HTR-8/SVneo (cell line): Measurements from ENCODE around the gene SLC39A5.
"Not testable (repeated sequence)": the region's sequence is repeated elsewhere in the genome, so short reads cannot be mapped to it uniquely, and the experiment has no call there.

Experiments
- DNase-seq: peaks from one replicate; pipeline ENCODE4 v3.0.0; 2011; ENCODE audit warnings: low spot score, mixed read lengths; ENCODE audit not compliant: insufficient read length
- FAIRE-seq: peaks from 2 replicates; lab custom pipeline; 2011; peaks lifted over from hg19 to GRCh38; lab: Jason Lieb, UNC

Gene SLC39A5, protein sequence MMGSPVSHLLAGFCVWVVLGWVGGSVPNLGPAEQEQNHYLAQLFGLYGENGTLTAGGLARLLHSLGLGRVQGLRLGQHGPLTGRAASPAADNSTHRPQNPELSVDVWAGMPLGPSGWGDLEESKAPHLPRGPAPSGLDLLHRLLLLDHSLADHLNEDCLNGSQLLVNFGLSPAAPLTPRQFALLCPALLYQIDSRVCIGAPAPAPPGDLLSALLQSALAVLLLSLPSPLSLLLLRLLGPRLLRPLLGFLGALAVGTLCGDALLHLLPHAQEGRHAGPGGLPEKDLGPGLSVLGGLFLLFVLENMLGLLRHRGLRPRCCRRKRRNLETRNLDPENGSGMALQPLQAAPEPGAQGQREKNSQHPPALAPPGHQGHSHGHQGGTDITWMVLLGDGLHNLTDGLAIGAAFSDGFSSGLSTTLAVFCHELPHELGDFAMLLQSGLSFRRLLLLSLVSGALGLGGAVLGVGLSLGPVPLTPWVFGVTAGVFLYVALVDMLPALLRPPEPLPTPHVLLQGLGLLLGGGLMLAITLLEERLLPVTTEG

DNA sequence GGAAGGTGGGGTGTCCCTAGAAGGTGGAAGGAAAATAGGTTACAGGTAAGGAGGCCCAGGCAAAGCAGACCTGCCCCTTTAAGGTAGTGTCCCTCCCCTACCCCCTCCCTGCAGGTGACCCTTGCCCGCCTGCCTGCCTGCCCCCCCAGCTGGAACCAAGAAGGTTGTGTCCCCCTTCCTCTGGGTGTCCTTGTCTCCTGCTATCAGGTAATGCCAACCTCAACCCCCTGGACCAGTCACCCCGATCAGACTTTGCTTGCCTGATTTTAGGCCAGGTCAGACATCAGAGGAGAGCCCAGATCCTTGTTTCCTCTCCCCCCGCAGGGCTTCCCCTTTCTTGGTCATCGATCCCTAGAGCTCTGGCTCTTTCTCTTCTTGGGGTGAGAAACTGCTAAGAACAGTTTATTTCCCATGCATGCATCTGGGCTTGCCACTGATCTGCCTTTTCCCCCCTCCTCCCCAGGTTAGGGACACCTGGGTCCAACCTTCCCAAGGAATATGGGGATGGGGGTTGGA lies at the start of gene SLC39A5:
TSS of gene SLC39A5 (plus strand) at position 136 of the 516 bp plus-strand sequence. CDS start 1,224 bp downstream, outside the sequence.
- DNase-seq (no peak), FAIRE-seq (no peak)

DNA sequence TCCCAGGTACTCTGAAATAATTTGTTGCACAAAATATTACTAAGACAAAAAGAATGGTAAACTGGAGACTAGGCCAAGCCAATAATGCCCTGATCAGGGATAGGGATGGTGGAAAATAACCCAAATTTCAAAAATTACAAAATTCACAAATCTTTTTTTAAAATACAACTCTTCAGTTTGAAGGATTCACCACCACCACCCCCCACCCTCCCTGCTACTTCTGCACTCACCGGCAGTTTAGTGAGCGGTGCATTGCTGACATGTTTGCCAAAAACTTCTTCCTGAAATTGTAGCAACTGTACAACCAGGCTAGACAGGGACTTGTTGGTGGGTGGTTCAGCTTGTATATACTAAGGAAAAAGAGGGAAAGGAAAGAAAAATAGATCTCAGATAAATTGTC lies 42.9 kb upstream of the SLC39A5 start:
- FAIRE-seq (no peak), DNase-seq (no peak)

DNA sequence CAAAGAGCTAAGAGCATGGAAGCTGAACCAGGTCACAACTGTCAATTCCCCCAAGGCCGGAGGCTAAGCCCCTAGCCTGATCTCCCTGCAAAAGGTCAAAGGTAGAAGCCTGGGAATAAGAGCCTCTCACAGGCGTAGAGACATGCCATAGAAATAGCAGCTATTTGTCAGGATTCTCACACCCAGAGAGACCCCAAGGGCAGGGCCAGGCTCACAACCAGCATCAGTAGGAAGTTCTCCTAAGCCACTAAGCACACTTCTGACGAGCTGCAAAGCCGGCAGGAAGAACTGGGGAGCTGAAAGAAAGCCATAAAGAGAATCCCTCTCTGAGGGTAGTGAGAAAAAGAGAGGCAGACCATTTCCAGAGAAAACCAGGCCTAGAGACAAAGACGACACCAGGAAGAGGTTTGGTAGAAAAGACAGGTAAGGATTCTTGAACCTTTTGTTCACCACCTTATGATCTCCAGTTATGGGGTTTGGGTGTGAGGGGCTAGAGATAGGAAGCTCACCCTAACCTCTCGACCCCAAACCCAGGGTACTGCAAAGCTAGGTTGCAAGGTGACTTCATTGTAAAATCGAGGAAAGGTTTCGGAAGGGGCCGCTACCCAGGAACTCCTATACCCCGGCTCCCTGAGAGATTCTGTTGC lies 41.6 kb upstream of the SLC39A5 start:
- DNase-seq (no peak), FAIRE-seq (no peak)

DNA sequence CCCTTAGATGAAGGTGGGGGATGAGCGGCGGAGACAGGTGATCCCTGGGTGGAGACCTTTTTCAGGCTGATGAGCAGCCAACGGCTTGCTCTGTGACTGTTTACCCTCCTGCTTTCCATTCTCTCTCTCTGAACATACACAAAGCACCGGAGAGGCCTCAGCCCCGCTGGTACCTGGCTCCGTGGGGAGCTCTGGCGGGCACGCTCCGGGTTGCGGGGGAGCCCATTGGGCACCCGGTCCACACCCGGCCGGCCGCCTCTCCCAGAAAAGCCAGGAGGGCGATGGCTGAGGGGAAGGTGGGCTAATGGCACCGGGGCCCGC lies 41.1 kb upstream of the SLC39A5 start:
- DNase-seq (no peak), FAIRE-seq (no peak)

DNA sequence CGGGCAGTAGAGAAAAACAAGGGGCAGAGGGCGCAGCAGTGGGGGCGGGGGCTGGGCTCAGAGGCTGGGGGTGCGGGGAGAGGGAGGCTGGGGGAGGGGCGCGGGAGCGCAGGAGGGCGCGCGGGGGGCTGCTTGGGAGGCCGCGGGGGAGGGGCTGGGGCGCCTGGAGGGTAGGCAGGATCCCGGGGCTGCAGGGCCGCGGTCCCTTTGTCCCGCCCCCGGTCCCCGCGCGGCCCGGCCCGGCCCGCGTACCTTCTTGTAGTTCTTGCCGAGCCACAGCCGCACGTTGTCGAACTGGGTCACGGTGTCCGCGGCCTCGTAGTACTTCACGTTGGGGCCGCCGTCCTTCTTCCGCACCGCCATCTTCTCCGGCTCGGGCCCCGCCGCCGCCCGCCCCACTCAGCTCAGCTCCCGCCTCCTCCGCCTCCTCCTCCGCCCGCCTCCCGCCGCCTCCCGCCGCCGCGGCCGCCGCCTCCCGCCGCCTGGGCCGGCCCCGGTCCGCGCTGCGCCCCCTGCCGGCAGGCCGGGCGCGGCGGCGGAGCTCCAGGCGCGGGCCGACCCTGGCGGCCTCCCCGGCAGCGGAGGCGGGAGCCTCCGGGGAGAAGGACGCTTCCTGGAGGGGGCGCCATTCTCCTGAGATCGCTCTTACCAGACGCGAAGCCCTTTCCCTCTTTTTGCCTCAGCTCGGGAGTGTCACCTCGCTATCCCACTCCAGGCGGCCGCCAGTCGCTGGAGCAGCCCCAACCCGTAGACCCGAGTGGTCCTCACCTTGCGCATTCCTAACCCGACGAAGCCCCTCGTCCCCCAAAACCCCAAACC lies 40.5 kb upstream of the SLC39A5 start, which contains the start of gene SMARCC2:
TSS of gene SMARCC2 (minus strand) at position 385 of the 819 bp plus-strand sequence. CDS start at position 363, 22 bp downstream.
- DNase-seq (peak; percentile 84), FAIRE-seq (no peak)

DNA sequence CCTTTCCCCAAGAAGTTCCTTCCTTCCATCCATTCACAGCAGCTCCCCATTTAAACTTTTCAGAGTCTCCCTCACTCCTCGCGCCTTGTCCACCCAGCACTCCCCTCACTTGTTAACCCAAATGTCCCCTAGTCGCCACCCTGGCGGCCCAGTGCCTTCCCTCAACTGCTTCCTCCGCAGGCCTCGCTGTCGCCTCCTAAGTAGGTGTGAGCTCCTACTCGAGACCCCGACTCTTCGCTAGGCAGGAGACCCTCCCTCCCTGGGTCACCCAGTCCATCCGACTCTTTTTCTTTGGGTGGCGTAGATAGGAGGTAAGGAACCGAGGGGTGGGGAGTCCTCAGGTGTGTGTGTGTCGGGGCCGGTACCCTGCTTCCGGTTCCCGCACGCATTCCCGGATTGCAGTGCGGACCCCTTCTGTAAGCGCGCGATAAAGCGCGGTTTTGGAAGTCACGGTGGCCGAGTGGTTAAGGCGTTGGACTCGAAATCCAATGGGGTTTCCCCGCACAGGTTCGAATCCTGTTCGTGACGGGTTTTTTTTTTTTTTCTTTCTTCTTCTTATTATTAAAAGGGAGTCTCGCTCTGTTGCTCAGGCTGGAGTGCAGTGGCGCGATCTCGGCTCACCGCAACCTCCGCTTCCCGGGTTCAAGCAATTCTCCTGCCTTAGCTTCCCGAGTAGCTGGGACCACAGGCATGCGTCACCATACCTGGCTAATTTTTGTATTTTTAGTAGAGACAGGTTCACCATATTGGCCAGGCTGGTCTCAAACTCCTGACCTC lies 39.7 kb upstream of the SLC39A5 start:
- FAIRE-seq (no peak), DNase-seq (peak; percentile 69)

DNA sequence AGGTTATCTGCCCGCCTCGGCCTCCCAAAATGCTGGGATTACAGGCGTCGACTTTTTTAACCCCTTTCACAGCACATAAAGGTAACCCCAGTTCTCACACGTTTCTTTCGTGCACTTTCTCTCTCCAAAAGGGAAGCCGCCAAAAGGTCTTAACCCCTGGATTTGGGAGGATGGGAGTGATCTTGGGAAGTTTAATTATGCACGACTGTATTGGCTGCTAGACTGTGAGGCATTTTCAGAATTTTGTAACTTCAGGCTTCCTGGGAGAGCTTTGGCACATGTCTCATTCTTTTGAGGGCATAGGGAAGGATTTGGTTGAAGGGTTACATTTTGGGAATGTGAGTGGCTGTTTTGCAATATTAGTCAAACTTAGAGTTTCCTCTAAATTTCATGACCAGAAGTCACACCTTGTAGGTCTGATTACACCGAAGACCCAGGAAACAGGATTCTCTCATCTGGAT lies 39.1 kb upstream of the SLC39A5 start:
- FAIRE-seq (no peak), DNase-seq (no peak)

DNA sequence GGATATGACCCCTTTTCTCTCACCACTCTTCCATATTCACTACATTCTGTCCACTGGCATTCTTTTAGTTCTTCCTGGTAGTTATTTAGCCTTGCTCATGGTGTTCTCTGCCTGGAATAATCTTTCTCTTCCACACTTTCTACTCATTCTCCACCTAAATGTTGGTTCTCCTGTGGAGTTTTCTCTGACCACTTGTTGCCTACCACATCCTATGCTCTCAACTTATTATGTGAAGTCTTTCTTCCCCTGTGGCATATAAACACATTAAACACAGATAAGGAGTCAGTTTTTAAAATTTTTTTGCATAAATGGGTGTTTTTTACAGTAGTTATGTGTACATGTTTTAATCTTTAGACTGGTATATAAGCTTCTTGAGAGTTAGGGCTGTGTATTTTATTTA lies 37.3 kb upstream of the SLC39A5 start:
- no peak for FAIRE-seq

DNA sequence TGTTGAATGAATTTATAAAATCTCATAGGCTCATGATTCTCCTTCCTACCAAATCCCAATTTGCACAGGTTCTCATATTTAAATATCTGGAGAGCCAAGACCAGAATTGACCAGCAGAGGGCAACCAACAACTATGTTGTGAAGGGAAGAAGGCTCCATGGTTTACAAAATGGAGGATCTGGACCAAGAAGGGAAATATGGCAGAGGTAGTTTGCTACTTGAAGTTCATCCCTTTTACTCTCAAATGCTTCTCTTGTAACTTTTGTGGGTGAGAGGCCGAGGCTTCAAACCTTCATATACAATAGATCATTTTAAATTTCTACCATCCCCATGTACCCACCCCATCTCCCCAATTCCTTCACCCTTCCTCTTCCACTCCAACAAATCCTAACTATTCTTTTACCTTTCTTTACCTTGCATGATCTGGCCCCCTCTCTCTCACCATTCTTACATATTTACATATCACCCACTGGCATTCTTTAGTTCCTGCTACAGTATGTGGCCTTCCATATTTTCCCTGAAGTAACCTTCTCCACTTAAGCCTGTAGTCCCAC lies 36.7 kb upstream of the SLC39A5 start:
- DNase-seq: peak; percentile 67
- no peak for FAIRE-seq

More for the DNA sequence above, 37.3 kb upstream of the SLC39A5 start:
- DNase-seq: no peak

DNA sequence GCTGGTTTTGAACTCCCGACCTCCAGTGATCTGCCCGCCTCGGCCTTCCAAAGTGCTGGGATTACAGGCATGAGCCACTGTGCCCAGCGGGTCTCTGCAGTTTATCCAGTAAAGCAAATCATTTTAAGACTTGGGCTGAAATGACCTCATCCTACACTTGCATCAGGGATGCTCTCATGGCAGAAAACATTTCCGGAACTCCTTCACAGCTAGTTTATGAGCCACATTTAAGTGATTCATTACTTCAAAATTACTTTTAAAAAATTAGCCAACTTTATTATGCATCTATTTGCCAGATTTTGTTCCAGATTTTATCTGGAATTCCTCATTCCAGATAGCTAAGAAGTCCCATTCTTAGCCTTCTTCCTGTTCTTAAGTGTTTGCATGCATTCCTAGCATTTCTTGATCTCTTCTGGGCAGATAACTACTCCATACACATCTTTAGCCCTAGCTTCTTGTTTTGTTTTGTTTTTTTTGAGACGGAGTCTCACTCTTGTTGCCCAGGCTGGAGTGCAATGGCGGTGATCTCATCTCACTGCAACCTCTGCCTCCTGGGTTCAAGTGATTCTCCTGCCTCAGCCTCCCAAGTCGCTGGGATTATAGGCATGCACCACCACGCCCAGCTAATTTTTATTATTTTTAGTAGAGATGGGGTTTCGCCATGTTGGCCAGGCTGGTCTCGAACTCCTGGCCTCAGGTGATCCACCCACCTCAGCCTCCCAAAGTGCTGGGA lies 32.9 kb upstream of the SLC39A5 start:
- not testable (repeated sequence) for FAIRE-seq
- DNase-seq: peak; percentile 74

DNA sequence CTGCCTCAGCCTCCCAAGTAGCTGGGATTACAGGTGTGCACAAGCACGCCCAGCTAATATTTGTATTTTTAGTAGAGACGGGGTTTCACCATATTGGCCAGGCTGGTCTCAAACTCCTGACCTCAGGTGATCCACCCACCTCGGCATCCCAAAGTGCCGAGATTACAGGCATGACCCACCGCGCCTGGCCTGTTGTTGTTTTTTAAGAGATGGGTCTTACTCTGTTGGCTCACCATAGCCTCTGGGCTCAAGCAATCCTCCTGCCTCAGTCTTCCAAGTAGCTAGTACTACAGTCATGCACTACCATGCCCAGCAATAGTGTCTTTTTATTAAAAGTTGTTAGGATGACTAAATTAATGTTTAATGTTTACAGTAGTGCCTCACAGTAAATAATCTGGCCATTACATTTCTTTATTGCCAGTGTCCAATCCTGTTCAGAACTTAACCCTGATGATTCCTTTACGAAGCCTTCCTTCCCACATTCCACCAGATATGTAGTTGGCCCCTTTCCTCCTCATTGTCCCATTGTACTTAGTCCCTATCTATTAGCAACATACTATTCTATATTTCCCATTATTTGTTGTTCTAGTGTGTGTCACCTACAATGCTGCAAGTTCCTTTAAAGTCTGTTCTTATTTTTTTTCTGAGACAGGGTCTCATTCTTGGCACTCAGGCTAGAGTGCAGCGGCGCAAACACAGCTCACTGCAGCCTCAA lies 31.8 kb upstream of the SLC39A5 start:
- DNase-seq: no peak
- no peak for FAIRE-seq

DNA sequence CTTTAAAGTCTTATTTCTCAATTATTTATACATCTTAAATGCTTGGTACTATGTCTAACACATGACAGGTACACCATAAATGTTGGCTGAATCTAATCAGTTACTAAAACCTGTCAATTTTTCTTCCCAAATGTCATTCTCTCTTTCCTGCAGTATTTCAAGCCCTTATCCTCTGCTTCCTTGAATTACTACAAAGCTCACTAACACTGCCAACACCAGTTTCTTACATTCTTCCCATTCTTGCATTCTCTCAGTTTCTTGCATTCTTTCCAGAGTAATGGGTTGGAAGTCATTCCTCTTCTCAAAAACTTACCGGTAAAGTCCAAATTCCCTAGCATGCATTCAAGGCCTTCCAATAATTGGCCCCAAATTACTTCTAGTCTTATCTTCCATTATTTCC lies 31.0 kb upstream of the SLC39A5 start:
- DNase-seq (no peak), FAIRE-seq (no peak)

DNA sequence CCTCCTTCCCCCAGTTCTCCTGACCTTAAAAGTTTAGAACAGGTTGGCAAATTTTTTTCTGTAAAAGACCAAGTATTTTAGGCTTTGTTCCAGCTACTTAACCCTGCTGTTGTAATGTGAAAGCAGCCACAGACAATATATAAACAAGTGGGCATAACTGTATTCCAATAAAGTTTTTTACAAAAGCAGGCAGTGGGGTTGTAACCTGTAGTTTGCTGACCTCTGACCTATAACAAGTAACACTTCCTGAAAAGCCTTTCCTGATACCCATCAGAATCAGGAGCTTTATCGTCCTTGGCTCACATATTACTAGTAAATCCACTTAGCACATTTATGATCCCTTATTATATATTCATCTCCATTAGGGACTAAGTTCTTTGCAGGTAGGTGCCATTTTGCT lies 27.5 kb upstream of the SLC39A5 start:
- FAIRE-seq (no peak), DNase-seq (no peak)

DNA sequence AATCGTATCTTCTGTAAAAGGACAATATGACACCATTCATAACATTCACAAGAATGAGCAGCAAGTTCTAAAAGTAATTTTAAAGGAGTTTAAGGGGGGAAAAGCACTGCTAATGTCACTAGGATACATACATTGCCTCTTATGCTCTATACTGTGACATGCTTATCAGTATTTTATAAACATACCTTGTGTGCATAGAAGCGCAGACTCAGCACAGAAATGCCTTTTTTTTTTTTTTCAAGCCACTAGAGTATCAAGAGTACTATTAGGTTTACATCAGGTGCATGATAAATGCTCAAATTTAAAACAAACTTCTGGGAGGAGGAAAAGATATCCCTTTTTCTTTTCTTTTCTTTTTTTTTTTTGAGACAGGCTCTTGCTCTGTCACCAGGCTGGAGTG lies 27.0 kb upstream of the SLC39A5 start:
- FAIRE-seq: no peak
- no peak for DNase-seq

DNA sequence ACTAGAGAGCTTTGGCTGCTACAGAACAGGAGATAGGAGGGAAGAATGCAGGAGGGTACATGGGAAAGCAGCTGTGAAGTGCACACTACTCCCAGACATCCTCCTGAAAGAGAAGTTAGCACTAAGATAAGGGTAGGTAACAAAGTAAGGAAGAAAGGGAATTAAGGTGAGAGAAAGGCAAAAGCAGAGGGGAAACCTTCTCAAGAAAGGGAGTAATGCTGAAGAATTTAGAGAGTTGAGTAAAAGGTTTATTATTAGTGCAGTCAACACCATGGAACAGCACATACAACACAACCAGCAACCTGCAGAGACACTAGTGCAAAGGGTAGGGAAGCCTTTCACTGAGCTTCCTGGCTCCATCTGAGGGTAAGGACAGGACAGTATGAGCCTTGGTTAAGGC lies 25.6 kb upstream of the SLC39A5 start:
- FAIRE-seq (no peak), DNase-seq (no peak)

DNA sequence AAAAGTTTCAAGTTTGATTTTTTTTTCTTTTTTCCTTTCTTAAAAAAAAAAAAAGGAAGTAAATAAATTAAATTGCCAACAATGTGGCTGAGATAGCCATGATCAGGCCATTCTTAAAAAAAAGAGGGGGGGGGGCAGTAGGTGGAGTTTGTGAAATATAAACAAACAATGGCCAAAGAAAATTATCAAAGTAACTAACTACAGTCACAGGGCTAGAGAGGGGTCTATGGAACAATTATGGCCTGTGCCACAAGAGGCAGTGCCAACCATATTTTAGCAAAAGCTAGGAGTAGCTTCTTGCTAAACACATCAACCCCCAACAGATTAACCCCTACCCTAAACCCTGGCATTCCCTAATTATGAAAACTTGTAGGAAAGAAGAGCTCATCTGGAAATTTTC lies 24.4 kb upstream of the SLC39A5 start:
- DNase-seq (no peak), FAIRE-seq (no peak)

DNA sequence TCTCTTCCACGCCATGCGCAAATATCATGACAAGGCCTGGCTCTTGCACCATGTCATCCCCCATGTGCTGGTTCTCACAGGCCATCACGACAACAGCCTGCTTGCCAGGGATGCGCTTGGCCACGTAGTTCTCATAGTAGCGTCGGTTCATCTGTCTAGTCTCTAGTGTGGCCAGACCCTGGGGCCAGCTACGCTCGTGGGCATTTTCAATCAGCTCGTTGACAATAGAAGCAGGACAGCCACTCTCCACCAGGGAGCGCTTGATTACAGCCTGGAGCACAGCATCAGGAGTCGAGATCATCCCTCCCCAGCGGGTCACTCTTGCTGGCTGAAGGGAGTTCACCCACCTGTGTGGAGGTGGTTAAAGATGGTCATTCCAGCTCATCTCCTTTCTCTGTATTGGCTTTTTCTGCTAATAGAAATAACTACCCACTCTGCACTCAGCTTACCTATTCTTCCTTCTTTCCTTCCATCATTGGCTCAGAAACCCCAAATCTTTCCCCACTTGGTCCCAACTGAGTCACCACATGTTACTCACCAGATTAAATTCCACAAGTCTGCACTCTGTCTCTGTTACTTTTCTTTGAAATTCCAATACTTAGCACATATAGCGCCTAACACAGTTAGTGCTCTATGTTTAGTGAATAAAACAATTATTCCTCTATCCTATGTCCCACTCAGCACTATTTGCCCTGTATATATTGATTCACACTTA lies 23.2 kb upstream of the SLC39A5 start:
- no peak for FAIRE-seq
- DNase-seq: peak; percentile 41
